CD4-positive, alpha-beta T cell (primary cell): ENCODE data around the gene MRO. TPM values are rescaled to one million over a fixed set of nuclear protein-coding genes. Genes with fewer than 3 reads are reported as not detected.

Experiments
- ATAC-seq: fragments of 200-7000 bp; cut with Tn5 transposase; one replicate; pipeline ENCODE4 v1.10.0; 2022; ENCODE audit warnings: mild to moderate bottlenecking; ENCODE audit not compliant: poor library complexity
- CTCF ChIA-PET: fragments of 350-600 bp; sonication (Branson Sonifier 250); formaldehyde crosslinking; loops from one replicate; lab custom pipeline; 2021; ENCODE audit warnings: antibody characterized with exemption, inconsistent platforms; lab: Charles Lee
- POLR2A ChIA-PET: fragments of 350-600 bp; sonication (Branson Sonifier 250); formaldehyde crosslinking; loops from one replicate; lab custom pipeline; 2021; ENCODE audit warnings: antibody characterized with exemption, inconsistent platforms; lab: Charles Lee
- DNase-seq, 14 experiments: peaks; one replicate each; pipeline ENCODE4 v3.0.0-alpha.2; 2013 to 2020; ENCODE audit warnings: mixed read lengths in 2 of 14
- H3K27ac ChIP-seq, 2 donors: one replicate each; pipeline versions ENCODE4 v1.5.1 to v1.7.0; 2013; ENCODE audit warnings: low read length in 2 of 2, low read depth in 1 of 2, mild to moderate bottlenecking in 1 of 2
- H3K27me3 ChIP-seq, 2 experiments: 1 replicate in 1 of 2; 2 replicates in 1 of 2; pipeline versions ENCODE4 v1.6.1 to v1.7.0; 2013; ENCODE audit warnings: low read length in 2 of 2, control low read depth in 1 of 2, mild to moderate bottlenecking in 1 of 2, moderate library complexity in 1 of 2; ENCODE audit not compliant: insufficient read depth in 2 of 2, control insufficient read depth in 1 of 2
- H3K36me3 ChIP-seq: one replicate; pipeline ENCODE4 v1.6.1; 2013; ENCODE audit warnings: low read length, control low read depth; ENCODE audit not compliant: insufficient read depth
- H3K4me1 ChIP-seq: one replicate; pipeline ENCODE4 v1.6.1; 2013; ENCODE audit warnings: low read length, control low read depth; ENCODE audit not compliant: insufficient read depth
- H3K4me3 ChIP-seq: one replicate; pipeline ENCODE4 v1.5.1; 2013; ENCODE audit warnings: mild to moderate bottlenecking, low read length, moderate library complexity
- H3K9me3 ChIP-seq, 2 experiments: 1 replicate in 1 of 2; 2 replicates in 1 of 2; pipeline versions ENCODE4 v1.6.1 to v1.7.0; 2013; ENCODE audit warnings: low read length in 2 of 2, mild to moderate bottlenecking in 2 of 2, control low read depth in 1 of 2, moderate library complexity in 1 of 2; ENCODE audit not compliant: control insufficient read depth in 1 of 2, insufficient read depth in 1 of 2
- H3K27ac Mint-ChIP-seq: one replicate; pipeline ENCODE4 v1.8.0; 2020; ENCODE audit warnings: mixed read lengths
- H3K27me3 Mint-ChIP-seq: one replicate; pipeline ENCODE4 v1.8.0; 2021; ENCODE audit warnings: mixed read lengths
- H3K36me3 Mint-ChIP-seq: one replicate; pipeline ENCODE4 v1.8.0; 2021; ENCODE audit warnings: low read depth, mixed read lengths
- H3K4me1 Mint-ChIP-seq: one replicate; pipeline ENCODE4 v1.8.0; 2021; ENCODE audit warnings: low read depth, mixed read lengths
- H3K4me3 Mint-ChIP-seq: one replicate; pipeline ENCODE4 v1.8.0; 2020; ENCODE audit warnings: mild to moderate bottlenecking, mixed read lengths
- H3K9me3 Mint-ChIP-seq: one replicate; pipeline ENCODE4 v1.8.0; 2020; ENCODE audit warnings: mixed read lengths
- intact Hi-C, 2 experiments: fragments of 100-400 bp; cut with DNase I in 1 of 2; cut with micrococcal nuclease in 1 of 2; formaldehyde crosslinking; loops; one replicate each; pipeline versions ENCODE4 v1.15.1 to v1.9.0; 2023 to 2025; cut with DNase I, micrococcal nuclease
- total RNA-seq, 174 experiments: library from RNA in 2 of 174; stranded (reverse) in 2 of 174; gene quantifications; one replicate each; pipeline ENCODE4 v1.2.3 and lab custom pipeline; 2021 to 2026
- TF ChIP-seq, protein P1 (sequence below): fragments of 200-600 bp; IDR thresholded peaks from one replicate; pipeline ENCODE4 v1.8.0; 2022; ENCODE audit warnings: antibody characterized with exemption, mild to moderate bottlenecking

Gene MRO
- total RNA-seq, 2 experiments from 2014 or later, result not detected

DNA sequence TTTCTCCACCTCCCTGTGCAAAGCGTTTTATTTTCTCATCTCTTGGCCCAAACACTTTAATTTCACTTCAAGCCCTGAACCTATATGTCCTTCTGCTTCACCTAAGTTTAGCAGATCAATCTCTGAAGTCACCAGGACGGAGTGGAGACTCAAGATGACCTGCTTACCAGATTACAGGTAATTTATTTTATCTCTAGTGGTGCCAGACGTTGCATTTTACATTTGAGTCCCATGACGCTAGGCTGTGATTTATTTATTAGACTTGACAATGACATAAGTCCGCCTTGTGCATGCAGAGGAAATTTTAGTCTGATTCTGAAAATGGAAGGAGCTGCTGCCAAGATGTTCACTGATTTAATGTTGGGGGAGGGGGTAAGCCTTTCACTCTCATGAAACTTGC, 73.9 kb downstream of the MRO start:
- Mint-ChIP-seq H3K27me3 (peaks cover 42% of the 10 kb centered on the region), H3K4me3 (no peak overlapping the region), H3K9me3 (no peaks in the 10 kb centered on the region), H3K27ac (no peak overlapping the region), H3K4me1 (no peaks in the 10 kb centered on the region), H3K36me3 (no peaks in the 10 kb centered on the region)
- Histone ChIP-seq H3K9me3 (peaks cover 3 to 5% of the 10 kb centered on the region in 2 experiments), H3K27ac (no peak overlapping the region), H3K27me3 (peaks cover 4 to 10% of the 10 kb centered on the region in 2 experiments), H3K4me1 (no peaks in the 10 kb centered on the region), H3K36me3 (no peaks in the 10 kb centered on the region), H3K4me3 (no peak overlapping the region)
- intact Hi-C loops, result no loop called here
- ChIA-PET POLR2A (no interaction called here), CTCF (no interaction called here)
- TF ChIP-seq, protein P1, sequence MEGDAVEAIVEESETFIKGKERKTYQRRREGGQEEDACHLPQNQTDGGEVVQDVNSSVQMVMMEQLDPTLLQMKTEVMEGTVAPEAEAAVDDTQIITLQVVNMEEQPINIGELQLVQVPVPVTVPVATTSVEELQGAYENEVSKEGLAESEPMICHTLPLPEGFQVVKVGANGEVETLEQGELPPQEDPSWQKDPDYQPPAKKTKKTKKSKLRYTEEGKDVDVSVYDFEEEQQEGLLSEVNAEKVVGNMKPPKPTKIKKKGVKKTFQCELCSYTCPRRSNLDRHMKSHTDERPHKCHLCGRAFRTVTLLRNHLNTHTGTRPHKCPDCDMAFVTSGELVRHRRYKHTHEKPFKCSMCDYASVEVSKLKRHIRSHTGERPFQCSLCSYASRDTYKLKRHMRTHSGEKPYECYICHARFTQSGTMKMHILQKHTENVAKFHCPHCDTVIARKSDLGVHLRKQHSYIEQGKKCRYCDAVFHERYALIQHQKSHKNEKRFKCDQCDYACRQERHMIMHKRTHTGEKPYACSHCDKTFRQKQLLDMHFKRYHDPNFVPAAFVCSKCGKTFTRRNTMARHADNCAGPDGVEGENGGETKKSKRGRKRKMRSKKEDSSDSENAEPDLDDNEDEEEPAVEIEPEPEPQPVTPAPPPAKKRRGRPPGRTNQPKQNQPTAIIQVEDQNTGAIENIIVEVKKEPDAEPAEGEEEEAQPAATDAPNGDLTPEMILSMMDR, result no peak
- DNase-seq, result no peak
- ATAC-seq, result no peak

Other genes starting within 250 kb of the MRO start
- gene ME2, start 59.1 kb upstream of the MRO start, total RNA-seq, result 10 to 100 TPM; 15.6 to 16.1 TPM
- 1 to 10 TPM; 3.0 to 4.6 TPM for gene ELAC1, start 148.0 kb upstream of the MRO start, total RNA-seq
- 10 to 100 TPM; 82.0 to 82.9 TPM for gene SMAD4, start 210.2 kb upstream of the MRO start, total RNA-seq